GM19372 (cell line): ENCODE data around the gene TMEM184B.
"Not testable (repeated sequence)": the region's sequence is repeated elsewhere in the genome, so short reads cannot be mapped to it uniquely, and the experiment has no call there.

Experiments used
- ATAC-seq: cut with Tn5 transposase; IDR thresholded peaks from one replicate; pipeline ENCODE4 v1.9.1; 2021; ENCODE audit warnings: mild to moderate bottlenecking, low read depth, moderate library complexity; ENCODE audit not compliant: unreplicated experiment

Gene TMEM184B

GRCh38 chr22:38187413-38188212 lies 85.2 kb downstream of the TMEM184B start:
- no peak for ATAC-seq

- no peak for ATAC-seq
Observed at GRCh38 chr22:38186429-38186828, 86.4 kb downstream of the TMEM184B start.

DNA sequence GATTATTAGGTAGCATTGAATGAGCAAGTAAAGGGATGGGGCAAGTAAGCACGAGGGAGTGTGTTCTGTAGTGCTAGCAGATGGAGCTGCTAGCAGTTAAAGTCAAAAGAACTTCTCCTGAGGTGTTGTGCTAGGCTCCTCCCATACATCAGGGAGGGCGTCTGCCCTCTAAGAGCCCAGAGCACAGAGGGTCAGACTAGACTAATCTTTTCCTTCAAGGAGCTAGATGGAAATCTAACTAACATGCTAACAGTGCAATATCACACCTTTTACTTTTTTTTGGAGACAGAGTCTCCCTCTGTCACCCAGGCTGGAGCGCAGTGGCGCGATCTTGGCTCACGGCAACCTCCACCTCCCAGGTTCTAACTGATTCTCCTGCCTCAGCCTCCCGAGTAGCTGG lies 88.0 kb downstream of the TMEM184B start:
- ATAC-seq, result no peak

DNA sequence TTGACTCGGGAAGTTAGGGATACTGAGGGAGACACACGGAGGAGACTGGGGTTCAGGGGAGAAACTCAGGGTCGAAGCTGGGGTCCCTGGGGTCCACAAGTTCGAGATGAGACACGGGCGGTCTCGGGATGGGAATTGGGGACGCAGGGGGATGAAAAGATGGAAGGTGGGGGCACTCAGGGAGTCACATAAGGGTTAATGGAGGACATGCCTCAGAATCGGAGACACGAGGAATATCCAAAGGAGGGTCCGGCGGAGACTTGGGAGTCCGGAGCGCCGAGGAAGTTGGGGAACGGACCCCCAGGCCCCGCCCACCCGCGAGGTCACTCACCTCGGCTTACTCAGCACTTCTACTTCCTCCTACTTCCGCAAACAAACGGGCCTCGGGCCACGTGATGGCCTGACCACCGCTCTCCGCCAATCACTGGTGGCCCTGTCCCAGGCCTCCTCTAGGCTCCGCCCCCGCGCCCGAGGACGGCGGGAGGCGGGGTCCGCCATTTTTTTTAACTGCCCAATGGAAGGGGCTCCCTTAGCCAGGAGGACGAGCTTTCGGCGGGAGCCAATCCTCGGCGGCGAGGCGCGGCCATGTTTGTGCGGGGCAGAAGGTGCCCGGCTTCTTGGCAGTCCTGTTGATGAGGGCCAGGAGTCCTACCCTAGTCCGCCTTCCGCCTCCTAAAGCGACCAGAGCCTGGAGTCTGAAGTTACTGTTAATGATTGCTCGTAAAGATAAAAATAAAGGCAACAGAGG lies 91.2 kb downstream of the TMEM184B start, which contains the start of gene PLA2G6:
TSS of gene PLA2G6 (minus strand) at position 378 of the 748 bp plus-strand sequence. CDS start 12,404 bp downstream, outside the sequence.
- peak; percentile 96 for ATAC-seq

GRCh38 chr22:38180841-38181452 lies 91.9 kb downstream of the TMEM184B start:
- no peak for ATAC-seq

DNA sequence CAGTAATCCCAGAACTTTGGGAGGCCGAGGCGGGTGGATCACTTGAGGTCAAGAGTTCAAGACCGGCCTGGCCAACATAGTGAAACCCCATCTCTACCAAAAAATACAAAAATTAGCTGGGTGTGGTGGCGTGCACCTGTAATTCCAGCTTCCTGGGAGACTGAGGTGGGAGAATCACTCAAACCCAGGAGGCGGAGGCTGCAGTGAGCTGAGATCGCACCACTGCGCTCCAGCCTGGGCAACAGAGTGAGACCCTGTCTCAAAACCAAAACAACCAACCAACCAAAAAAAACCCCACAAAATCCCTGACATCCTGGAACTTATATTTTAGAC lies 94.2 kb downstream of the TMEM184B start:
- not testable (repeated sequence) for ATAC-seq

- no peak for ATAC-seq
Observed at GRCh38 chr22:38177926-38178604, 94.7 kb downstream of the TMEM184B start.

DNA sequence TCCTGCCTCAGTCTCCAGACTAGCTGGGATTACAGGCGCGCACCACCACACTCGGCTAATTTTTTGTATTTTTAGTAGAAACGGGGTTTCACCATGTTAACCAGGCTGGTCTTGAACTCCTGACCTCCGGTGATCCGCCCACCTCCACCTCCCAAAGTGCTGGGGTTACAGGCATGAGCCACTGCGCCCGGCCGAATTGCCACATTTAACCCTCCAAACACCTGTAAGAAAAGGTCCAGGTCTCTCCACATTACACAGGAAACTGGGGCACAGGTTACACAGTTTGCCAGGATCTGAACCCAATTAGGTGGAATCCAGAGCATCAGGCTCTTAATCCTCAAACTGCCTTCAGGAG lies 95.3 kb downstream of the TMEM184B start:
- ATAC-seq, result not testable (repeated sequence)

GRCh38 chr22:38177044-38177443 lies 95.8 kb downstream of the TMEM184B start:
- no peak for ATAC-seq

DNA sequence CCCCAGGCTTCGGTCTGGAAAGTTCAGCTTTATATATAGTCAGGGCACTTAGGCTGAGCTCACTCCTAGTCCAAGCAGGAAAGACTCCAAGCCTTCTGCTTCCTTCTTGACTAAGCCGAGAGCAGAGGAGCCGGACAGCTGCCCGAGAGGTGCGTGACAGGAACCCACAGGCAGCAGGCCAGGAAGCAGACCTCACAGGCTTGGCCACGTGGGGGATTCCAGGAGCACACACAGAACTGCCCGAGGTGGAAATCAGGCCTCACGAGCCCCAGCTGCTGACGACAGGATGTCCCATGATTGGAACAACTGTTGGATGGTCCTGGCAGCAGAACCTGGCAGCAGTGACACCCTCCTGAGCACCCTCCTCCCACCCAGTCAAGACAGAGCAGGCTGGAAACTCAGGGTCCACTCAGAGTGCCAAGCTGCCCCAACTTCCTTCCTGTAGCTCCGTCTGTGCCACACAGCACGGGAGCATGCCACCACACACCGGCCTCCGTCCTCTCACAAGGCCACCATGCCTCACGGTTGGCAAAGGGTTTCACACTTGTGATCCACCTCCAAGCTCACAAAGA lies 96.6 kb downstream of the TMEM184B start:
- ATAC-seq, result no peak

DNA sequence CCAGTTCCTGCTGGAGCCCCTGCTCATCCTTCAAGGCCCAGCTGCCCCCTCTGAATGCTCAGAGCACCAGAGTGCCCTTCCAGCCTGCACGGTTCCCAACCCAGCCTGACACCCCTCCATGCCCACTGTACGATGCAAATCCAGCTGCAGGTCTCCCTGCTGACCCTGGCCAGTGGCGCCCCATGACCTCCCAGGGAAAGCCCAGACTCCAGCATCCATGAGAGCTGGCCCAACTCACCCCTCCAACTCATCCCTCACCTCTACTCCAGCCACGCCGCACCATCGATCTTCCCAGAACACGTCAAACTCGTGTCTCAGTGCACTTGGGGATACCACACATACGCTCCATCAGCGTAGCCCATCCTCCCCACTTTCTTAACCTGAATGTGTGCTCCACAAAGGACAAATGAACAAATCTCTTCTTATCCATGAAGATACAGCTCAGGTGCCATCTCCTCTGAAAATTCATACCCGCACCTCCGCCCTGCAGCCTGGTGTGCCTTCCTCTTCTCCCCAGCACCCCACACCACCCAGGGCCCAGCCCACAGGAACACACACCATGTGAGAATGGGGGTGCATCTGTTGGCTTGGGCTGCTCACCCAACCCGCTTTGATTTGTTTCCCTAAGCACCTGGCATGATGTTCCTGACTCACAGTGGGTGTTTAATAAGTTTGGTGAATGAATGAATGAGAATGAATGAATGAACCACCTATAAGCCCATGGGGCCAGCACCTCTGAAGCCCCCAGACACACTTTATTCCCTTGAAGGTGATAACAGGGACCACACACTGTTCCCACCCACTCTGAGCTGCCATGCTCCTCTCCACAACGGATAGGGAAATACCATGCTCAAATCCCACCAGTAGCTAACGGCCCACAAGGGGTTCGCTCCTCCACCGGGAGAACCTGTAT lies 97.3 kb downstream of the TMEM184B start:
- no peak for ATAC-seq

DNA sequence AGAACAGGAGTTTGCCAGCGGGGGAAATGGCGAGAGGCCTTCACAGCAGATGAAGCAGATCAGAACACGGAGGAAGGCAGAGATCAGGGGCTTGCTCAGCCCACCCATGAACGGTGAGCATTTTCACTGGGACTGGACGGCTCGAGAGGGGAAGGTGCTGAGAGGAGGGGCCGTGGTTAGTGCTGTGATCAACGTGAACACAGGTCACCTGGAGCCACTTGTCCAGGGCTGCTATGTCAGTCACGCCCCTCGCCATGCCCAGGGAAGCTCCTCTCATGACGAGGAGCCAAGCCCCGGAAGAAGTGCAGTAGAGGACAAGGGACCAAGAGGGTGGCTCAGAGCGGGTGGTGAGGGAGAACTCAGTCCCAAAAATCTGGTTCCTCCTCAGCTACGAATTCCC lies 98.2 kb downstream of the TMEM184B start:
- ATAC-seq, result no peak

- ATAC-seq, result no peak
Observed at GRCh38 chr22:38173641-38173906, 99.2 kb downstream of the TMEM184B start.

- ATAC-seq, result no peak
Observed at GRCh38 chr22:38172832-38173640, 99.8 kb downstream of the TMEM184B start.

GRCh38 chr22:38171927-38172831 lies 100.6 kb downstream of the TMEM184B start:
- ATAC-seq, result no peak

- ATAC-seq, result no peak
Observed at GRCh38 chr22:38170469-38170868, 102.3 kb downstream of the TMEM184B start.
